ENCODE results near the gene SERPINA4. TPM values are rescaled to one million over a fixed set of nuclear protein-coding genes. Genes with fewer than 3 reads are reported as not detected.

SERPINA4 gene, protein sequence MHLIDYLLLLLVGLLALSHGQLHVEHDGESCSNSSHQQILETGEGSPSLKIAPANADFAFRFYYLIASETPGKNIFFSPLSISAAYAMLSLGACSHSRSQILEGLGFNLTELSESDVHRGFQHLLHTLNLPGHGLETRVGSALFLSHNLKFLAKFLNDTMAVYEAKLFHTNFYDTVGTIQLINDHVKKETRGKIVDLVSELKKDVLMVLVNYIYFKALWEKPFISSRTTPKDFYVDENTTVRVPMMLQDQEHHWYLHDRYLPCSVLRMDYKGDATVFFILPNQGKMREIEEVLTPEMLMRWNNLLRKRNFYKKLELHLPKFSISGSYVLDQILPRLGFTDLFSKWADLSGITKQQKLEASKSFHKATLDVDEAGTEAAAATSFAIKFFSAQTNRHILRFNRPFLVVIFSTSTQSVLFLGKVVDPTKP
- total RNA-seq = 0.10 TPM

- Histone ChIP-seq H3K4me3 (ENCODE audit: low read length) (no peak within 1 kb of the TSS), H3K4me1 (ENCODE audit: insufficient read depth, low read length) (no peaks in the 10 kb centered on the region), H3K9me3 (ENCODE audit: low read depth, low read length) (no peaks in the 10 kb centered on the region), H3K27me3 (ENCODE audit: insufficient read depth, low read length) (no peaks in the 10 kb centered on the region)
Observed at GRCh38 chr14:94560751-94561655, at the start of gene SERPINA4. Gene SERPINA4, plus strand, starts transcription at chr14:94561442. Its CDS starts 2,041 bp downstream, at chr14:94563483.

DNA sequence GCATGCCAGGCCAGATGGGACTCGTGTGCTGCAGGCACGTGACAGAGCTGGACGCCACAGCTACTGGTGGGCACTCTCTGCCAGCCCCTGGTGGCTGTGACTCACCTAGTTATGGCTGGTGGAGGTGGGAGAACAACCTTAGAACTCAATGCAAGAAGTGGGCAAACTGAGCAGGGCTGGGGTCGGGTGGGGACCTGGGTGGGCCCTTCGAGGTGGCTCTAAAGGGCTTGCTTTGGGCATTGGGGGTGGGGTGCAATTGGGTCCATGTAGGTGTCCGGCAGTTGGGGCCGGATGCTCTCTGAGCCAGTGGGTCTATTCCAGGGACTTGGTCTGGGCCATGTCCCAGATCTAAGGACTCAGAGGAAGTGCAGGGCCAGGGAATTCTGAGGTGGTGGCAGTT, 46.9 kb upstream of the SERPINA4 start:
- no peaks in the 10 kb centered on the region for H3K27me3 ChIP-seq (ENCODE audit: insufficient read depth, low read length)
- H3K4me1 ChIP-seq (ENCODE audit: insufficient read depth, low read length) = no peaks in the 10 kb centered on the region
- H3K9me3 ChIP-seq (ENCODE audit: low read depth, low read length) = no peaks in the 10 kb centered on the region
- no peak overlapping the region for H3K4me3 ChIP-seq (ENCODE audit: low read length)

GRCh38 chr14:94515426-94515825, 45.8 kb upstream of the SERPINA4 start:
- Histone ChIP-seq H3K4me1 (ENCODE audit: insufficient read depth, low read length) (no peaks in the 10 kb centered on the region), H3K9me3 (ENCODE audit: low read depth, low read length) (no peaks in the 10 kb centered on the region), H3K27me3 (ENCODE audit: insufficient read depth, low read length) (no peaks in the 10 kb centered on the region), H3K4me3 (ENCODE audit: low read length) (no peak overlapping the region)

- Histone ChIP-seq H3K27me3 (ENCODE audit: insufficient read depth, low read length) (no peaks in the 10 kb centered on the region), H3K9me3 (ENCODE audit: low read depth, low read length) (no peaks in the 10 kb centered on the region), H3K4me1 (ENCODE audit: insufficient read depth, low read length) (no peaks in the 10 kb centered on the region), H3K4me3 (ENCODE audit: low read length) (no peak overlapping the region)
Observed at GRCh38 chr14:94515856-94516255, 45.4 kb upstream of the SERPINA4 start.

DNA sequence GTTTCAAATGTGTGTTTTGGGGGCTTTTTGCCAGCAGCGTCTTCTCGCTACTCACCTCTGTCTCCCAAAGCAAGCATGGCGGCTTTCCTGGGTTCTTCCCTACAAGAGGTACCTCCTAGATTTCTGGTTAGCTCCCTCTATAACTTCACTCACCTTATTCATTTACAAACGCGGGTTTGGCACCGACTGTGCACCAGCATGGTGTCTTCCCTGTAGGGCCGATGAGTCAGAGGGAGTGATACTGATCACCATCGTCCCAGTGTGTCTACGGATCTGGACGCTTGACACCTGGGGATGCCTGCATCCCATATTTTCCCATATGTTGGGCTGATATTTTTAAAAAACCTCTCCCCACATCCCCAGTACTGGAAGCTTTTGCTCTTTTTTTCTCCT, 44.0 kb upstream of the SERPINA4 start:
- no peak overlapping the region for H3K4me3 ChIP-seq (ENCODE audit: low read length)
- H3K27me3 ChIP-seq (ENCODE audit: insufficient read depth, low read length) = no peaks in the 10 kb centered on the region
- no peaks in the 10 kb centered on the region for H3K9me3 ChIP-seq (ENCODE audit: low read depth, low read length)
- H3K4me1 ChIP-seq (ENCODE audit: insufficient read depth, low read length) = no peaks in the 10 kb centered on the region

DNA sequence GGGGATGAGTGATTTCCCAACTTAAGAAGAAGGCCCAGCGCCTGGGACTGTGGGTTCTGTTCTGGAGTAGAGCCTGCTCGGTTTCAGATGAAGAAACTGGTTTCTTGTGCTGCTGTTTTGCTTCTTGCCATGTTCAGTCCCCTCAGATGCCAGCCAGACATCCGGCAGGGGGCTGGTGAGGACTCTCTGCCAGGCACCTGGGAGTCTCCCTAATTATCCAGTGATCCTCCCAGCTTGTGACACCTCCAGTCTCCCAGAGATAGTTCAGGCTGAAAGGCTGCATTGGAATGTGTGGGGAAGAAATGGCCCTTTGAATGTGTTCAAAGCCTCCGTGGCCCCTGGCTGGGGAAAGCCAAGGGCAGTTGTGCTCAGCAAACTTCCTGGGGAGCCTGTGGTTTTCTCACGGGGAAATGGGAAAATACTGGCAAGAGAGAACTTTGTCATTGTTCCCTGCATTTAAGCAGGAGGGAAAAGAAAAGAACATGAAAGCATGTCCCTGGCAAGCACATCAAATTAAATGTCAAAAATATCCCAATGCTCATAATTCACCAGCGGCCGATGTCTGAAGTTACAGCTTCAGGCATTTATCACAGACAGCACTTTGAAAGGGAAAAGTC, 43.5 kb upstream of the SERPINA4 start:
- Histone ChIP-seq H3K4me1 (ENCODE audit: insufficient read depth, low read length) (no peaks in the 10 kb centered on the region), H3K27me3 (ENCODE audit: insufficient read depth, low read length) (no peaks in the 10 kb centered on the region), H3K4me3 (ENCODE audit: low read length) (no peak overlapping the region)

GRCh38 chr14:94521375-94522114, 39.7 kb upstream of the SERPINA4 start:
- H3K9me3 ChIP-seq (ENCODE audit: low read depth, low read length) = no peaks in the 10 kb centered on the region
- H3K4me3 ChIP-seq (ENCODE audit: low read length) = no peak overlapping the region

More for the DNA sequence above, 43.5 kb upstream of the SERPINA4 start:
- no peaks in the 10 kb centered on the region for H3K9me3 ChIP-seq (ENCODE audit: low read depth, low read length)

GRCh38 chr14:94522115-94522724, 39.0 kb upstream of the SERPINA4 start:
- Histone ChIP-seq H3K4me3 (ENCODE audit: low read length) (no peak overlapping the region), H3K27me3 (ENCODE audit: insufficient read depth, low read length) (peaks cover 2% of the 10 kb centered on the region), H3K4me1 (ENCODE audit: insufficient read depth, low read length) (no peaks in the 10 kb centered on the region), H3K9me3 (ENCODE audit: low read depth, low read length) (no peaks in the 10 kb centered on the region)

More at GRCh38 chr14:94521375-94522114, 39.7 kb upstream of the SERPINA4 start:
- Histone ChIP-seq H3K4me1 (ENCODE audit: insufficient read depth, low read length) (no peaks in the 10 kb centered on the region), H3K27me3 (ENCODE audit: insufficient read depth, low read length) (peaks cover 2% of the 10 kb centered on the region)

- peaks cover 2% of the 10 kb centered on the region for H3K27me3 ChIP-seq (ENCODE audit: insufficient read depth, low read length)
- no peaks in the 10 kb centered on the region for H3K9me3 ChIP-seq (ENCODE audit: low read depth, low read length)
- H3K4me1 ChIP-seq (ENCODE audit: insufficient read depth, low read length) = no peaks in the 10 kb centered on the region
- no peak overlapping the region for H3K4me3 ChIP-seq (ENCODE audit: low read length)
Observed at GRCh38 chr14:94523265-94523664, 38.0 kb upstream of the SERPINA4 start.

- no peaks in the 10 kb centered on the region for H3K9me3 ChIP-seq (ENCODE audit: low read depth, low read length)
- H3K27me3 ChIP-seq (ENCODE audit: insufficient read depth, low read length) = peaks cover 2% of the 10 kb centered on the region
- H3K4me3 ChIP-seq (ENCODE audit: low read length) = no peak overlapping the region
- H3K4me1 ChIP-seq (ENCODE audit: insufficient read depth, low read length) = no peaks in the 10 kb centered on the region
Observed at GRCh38 chr14:94524093-94524492, 37.1 kb upstream of the SERPINA4 start.

DNA sequence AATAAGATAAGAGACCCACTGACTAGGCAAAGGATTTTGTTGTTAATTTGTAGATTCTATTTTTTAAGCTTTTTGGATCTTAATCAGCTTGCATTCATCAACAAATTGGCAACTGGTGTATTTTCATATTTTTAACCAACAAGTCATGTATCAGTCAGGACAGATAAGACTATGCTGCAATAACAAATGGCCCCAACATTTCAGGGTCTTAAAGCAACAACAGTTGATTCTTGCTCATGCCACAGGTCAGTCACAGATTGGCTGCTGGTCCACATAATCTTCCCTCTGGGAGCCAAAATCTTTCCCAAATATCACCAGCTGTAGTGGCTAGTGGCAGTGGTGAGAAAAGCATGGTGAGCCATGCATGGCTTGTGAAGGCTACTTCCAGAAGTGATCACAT, 30.1 kb upstream of the SERPINA4 start:
- Histone ChIP-seq H3K27me3 (ENCODE audit: insufficient read depth, low read length) (peaks cover 4% of the 10 kb centered on the region), H3K9me3 (ENCODE audit: low read depth, low read length) (no peaks in the 10 kb centered on the region), H3K4me1 (ENCODE audit: insufficient read depth, low read length) (no peaks in the 10 kb centered on the region), H3K4me3 (ENCODE audit: low read length) (no peak overlapping the region)

DNA sequence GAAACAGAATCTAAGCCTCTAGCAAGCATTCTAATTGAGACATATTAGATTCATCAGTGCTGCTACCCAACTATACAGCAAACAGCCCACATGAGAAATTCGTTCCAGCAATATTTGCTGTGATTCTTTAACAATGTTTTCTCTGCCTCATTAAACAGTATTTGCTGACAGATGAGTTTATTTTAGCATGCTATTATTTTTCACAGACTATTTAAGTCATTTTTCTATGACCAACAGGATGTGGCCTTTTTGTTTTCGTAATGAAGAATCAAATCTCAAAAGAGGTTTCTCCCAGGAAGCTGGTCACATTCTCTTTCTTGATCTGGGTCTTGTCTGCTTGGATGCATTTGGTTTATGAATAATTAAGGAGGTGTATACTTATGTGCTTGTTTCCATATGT, 28.8 kb upstream of the SERPINA4 start:
- Histone ChIP-seq H3K4me1 (ENCODE audit: insufficient read depth, low read length) (no peaks in the 10 kb centered on the region), H3K9me3 (ENCODE audit: low read depth, low read length) (no peaks in the 10 kb centered on the region), H3K27me3 (ENCODE audit: insufficient read depth, low read length) (peaks cover 4% of the 10 kb centered on the region), H3K4me3 (ENCODE audit: low read length) (no peak overlapping the region)

- no peaks in the 10 kb centered on the region for H3K9me3 ChIP-seq (ENCODE audit: low read depth, low read length)
- H3K4me1 ChIP-seq (ENCODE audit: insufficient read depth, low read length) = no peaks in the 10 kb centered on the region
- H3K4me3 ChIP-seq (ENCODE audit: low read length) = no peak overlapping the region
- peaks cover 3% of the 10 kb centered on the region for H3K27me3 ChIP-seq (ENCODE audit: insufficient read depth, low read length)
Observed at GRCh38 chr14:94535506-94535905, 25.7 kb upstream of the SERPINA4 start.

GRCh38 chr14:94536836-94537235, 24.4 kb upstream of the SERPINA4 start:
- Histone ChIP-seq H3K4me1 (ENCODE audit: insufficient read depth, low read length) (no peaks in the 10 kb centered on the region), H3K9me3 (ENCODE audit: low read depth, low read length) (no peaks in the 10 kb centered on the region), H3K4me3 (ENCODE audit: low read length) (no peak overlapping the region), H3K27me3 (ENCODE audit: insufficient read depth, low read length) (no peaks in the 10 kb centered on the region)

All from mononuclear cell (primary cell).